HG03060 (cell line): Measurements from ENCODE around the gene HID1.

Experiments used
- ATAC-seq: cut with Tn5 transposase; IDR thresholded peaks from one replicate; pipeline ENCODE4 v1.9.1; 2021; ENCODE audit warnings: low read depth, moderate number of reproducible peaks; ENCODE audit not compliant: unreplicated experiment

Gene HID1

GRCh38 chr17:74951680-74952421 is 20.7 kb downstream of the HID1 start:
- ATAC-seq: no peak

- ATAC-seq: no peak
These were observed 21.5 kb downstream of the HID1 start for GRCh38 chr17:74951065-74951464.

- no peak for ATAC-seq
These were observed 22.4 kb downstream of the HID1 start for GRCh38 chr17:74950207-74950606.

- ATAC-seq: no peak
These were observed 23.0 kb downstream of the HID1 start for GRCh38 chr17:74949455-74950115.

GRCh38 chr17:74947041-74947754 is 25.4 kb downstream of the HID1 start:
- no peak for ATAC-seq

- ATAC-seq: no peak
These were observed 25.9 kb downstream of the HID1 start for GRCh38 chr17:74946641-74947040.

- ATAC-seq: no peak
These were observed 27.0 kb downstream of the HID1 start for GRCh38 chr17:74945543-74945942.

GRCh38 chr17:74943808-74944522 is 28.6 kb downstream of the HID1 start:
- no peak for ATAC-seq

- no peak for ATAC-seq
These were observed 31.3 kb downstream of the HID1 start for GRCh38 chr17:74941128-74941725.

GRCh38 chr17:74939534-74939933 is 33.0 kb downstream of the HID1 start:
- no peak for ATAC-seq

- ATAC-seq: no peak
These were observed 34.2 kb downstream of the HID1 start for GRCh38 chr17:74938194-74938950.

- no peak for ATAC-seq
These were observed 35.2 kb downstream of the HID1 start for GRCh38 chr17:74937064-74938051.

- no peak for ATAC-seq
These were observed 36.1 kb downstream of the HID1 start for GRCh38 chr17:74936470-74936799.

- ATAC-seq: no peak
These were observed 36.7 kb downstream of the HID1 start, which contains the start of gene OTOP3 for GRCh38 chr17:74935585-74936469. OTOP3 (plus strand) TSS chr17:74935898; CDS start chr17:74935922, 24 bp downstream.

GRCh38 chr17:74935048-74935447 is 37.5 kb downstream of the HID1 start:
- ATAC-seq: no peak

- ATAC-seq: no peak
These were observed 42.0 kb downstream of the HID1 start for GRCh38 chr17:74930535-74931036.

GRCh38 chr17:74928786-74929185 is 43.8 kb downstream of the HID1 start:
- no peak for ATAC-seq
